ENCODE results near the gene MARCHF3. TPM values are rescaled to one million over a fixed set of nuclear protein-coding genes. Genes with fewer than 3 reads are reported as not detected.

MARCHF3 gene
- total and polyA plus RNA-seq, 2 donors (not counting 3 experiments of a cell fraction or from before 2014, with no cell fraction given) = 31.9 to 35.0 TPM

GRCh38 chr5:126831156-126831555 lies 199.2 kb downstream of the MARCHF3 start:
- Histone ChIP-seq H3K27me3 (ENCODE audit: control insufficient read depth in 2 of 2, insufficient read depth in 2 of 2, low read length in 2 of 2) (no peaks in the 10 kb centered on the region), H3K36me3 (ENCODE audit: control insufficient read depth in 2 of 2, extremely low read depth in 1 of 2, insufficient read depth in 2 of 2, low read length in 2 of 2) (peaks cover 2 to 25% of the 10 kb centered on the region in 2 experiments), H2AFZ (ENCODE audit: low read depth, low read length) (no peak overlapping the region), H3K4me2 (ENCODE audit: insufficient read depth, low read length) (no peak overlapping the region), H3K27ac (ENCODE audit: insufficient read depth, low read depth, low read length) (no peak overlapping the region), H3K9ac (replicated peaks; ENCODE audit: extremely low read depth, insufficient read depth, low read length) (no peak overlapping the region), H4K20me1 (replicated peaks; ENCODE audit: control insufficient read depth, extremely low read depth, insufficient read depth, low read length) (no peaks in the 10 kb centered on the region), H3K9me1 (replicated peaks; ENCODE audit: control insufficient read depth, extremely low read depth, insufficient read depth, low read length) (no peaks in the 10 kb centered on the region), H3K9me3 (replicated peaks; ENCODE audit: control insufficient read depth, insufficient read depth, low read length) (no peaks in the 10 kb centered on the region), H3K79me2 (ENCODE audit: control insufficient read depth, insufficient read depth, low read length) (peaks cover 14% of the 10 kb centered on the region), H3K4me1 (ENCODE audit: control insufficient read depth, extremely low read depth, insufficient read depth, low read length) (no peaks in the 10 kb centered on the region), H3K4me3 (replicated peaks in 1 of 3; ENCODE audit: insufficient read depth in 1 of 3, low read depth in 1 of 3, low read length in 3 of 3) (no peak overlapping the region)
- intact Hi-C loops (cut with micrococcal nuclease) (no loop called here), dilution Hi-C loops (cut with MboI; ENCODE audit: extremely low pct_ligation_motif_present, low sequenced_read_pairs) (no loop called here)
- BruUV-seq (replicated peaks) = no TSS peak
- FAIRE-seq = peak; percentile 15
- POLR2A ChIA-PET = no interaction called here
- no peak for DNase-seq (ENCODE audit: low read depth, low spot score)
- CTCF ChIA-PET = interaction anchor here (1.1 to 1.2 kb wide), 2 partner anchors 22 to 198 kb away, joined by 3 to 5 read pairs; no protein-coding TSS in a partner anchor
- TF ChIP-seq MYC (IDR thresholded peaks at IDR 0.05; ENCODE audit: low read depth, low read length) (no peak), JUN (IDR thresholded peaks at IDR 0.05; ENCODE audit: borderline replicate concordance, insufficient read depth, insufficient read length, low read depth) (no peak), MAX (IDR thresholded peaks at IDR 0.05; ENCODE audit: insufficient read depth, insufficient read length) (no peak), CTCF (IDR thresholded peaks at IDR 0.05; ENCODE audit: extremely low read depth in 1 of 2, insufficient read depth in 1 of 2, low read depth in 1 of 2, low read length in 2 of 2) (no peak), EZH2 (IDR thresholded peaks at IDR 0.05; ENCODE audit: borderline replicate concordance, low read depth, low read length, severe bottlenecking) (no peak), POLR2A (IDR thresholded peaks at IDR 0.05; ENCODE audit: low read depth, low read length) (no peak), GATA2 (IDR thresholded peaks at IDR 0.05; ENCODE audit: insufficient read depth, insufficient read length, low read depth, low read length) (no peak), POLR2AphosphoS5 (IDR thresholded peaks at IDR 0.05; ENCODE audit: insufficient read depth, low read depth, low read length) (no peak), FOS (IDR thresholded peaks at IDR 0.05; ENCODE audit: borderline replicate concordance, insufficient read depth, low read length) (no peak)

Data from endothelial cell of umbilical vein (primary cell).